Karpas-422 (cell line): Measurements from ENCODE around the gene GATA2. TPM values are rescaled to one million over a fixed set of nuclear protein-coding genes. Genes with fewer than 3 reads are reported as not detected.
A peak's percentile ranks its signal among the peaks of the same experiment; 100 is the strongest.

Source experiments
- DNase-seq: peaks from one replicate; pipeline ENCODE4 v3.0.0-alpha.2; 2015
- H2AFZ ChIP-seq: fragments of 200-600 bp; sonication (generic); 2 replicates; pipeline ENCODE4 v1.6.1; 2014; ENCODE audit warnings: antibody characterized with exemption, low read length, mixed read lengths
- H3K27ac ChIP-seq: fragments of 200-600 bp; sonication (generic); 2 replicates; pipeline ENCODE4 v1.5.1; 2014; ENCODE audit warnings: mild to moderate bottlenecking, low read length, moderate library complexity
- H3K27me3 ChIP-seq: fragments of 200-600 bp; sonication (generic); 2 replicates; pipeline ENCODE4 v1.6.1; 2014; ENCODE audit warnings: low read length, mixed read lengths
- H3K36me3 ChIP-seq: fragments of 200-600 bp; sonication (generic); 2 replicates; pipeline ENCODE4 v1.6.1; 2014; ENCODE audit warnings: low read length, mixed read lengths; ENCODE audit not compliant: insufficient read depth
- H3K4me1 ChIP-seq: fragments of 200-600 bp; sonication (generic); 2 replicates; pipeline ENCODE4 v1.6.1; 2014; ENCODE audit warnings: mild to moderate bottlenecking, low read length, mixed read lengths
- H3K4me2 ChIP-seq: fragments of 200-600 bp; sonication (generic); 2 replicates; pipeline ENCODE4 v1.6.1; 2014; ENCODE audit warnings: low read length, low read depth, mild to moderate bottlenecking; ENCODE audit not compliant: poor library complexity, severe bottlenecking
- H3K4me3 ChIP-seq: fragments of 200-600 bp; sonication (generic); 2 replicates; pipeline ENCODE4 v1.5.1; 2014; ENCODE audit warnings: mild to moderate bottlenecking, antibody characterized with exemption, low read length, mixed read lengths
- H3K79me2 ChIP-seq: fragments of 200-600 bp; sonication (generic); 2 replicates; pipeline ENCODE4 v1.6.1; 2014; ENCODE audit warnings: mild to moderate bottlenecking, low read length, mixed read lengths
- H3K9ac ChIP-seq: fragments of 200-600 bp; sonication (generic); 2 replicates; pipeline ENCODE4 v1.6.0; 2014; ENCODE audit warnings: low read length
- H3K9me2 ChIP-seq: fragments of 200-600 bp; sonication (generic), shearing (Covaris generic); replicated peaks from 2 replicates; pipeline ENCODE4 v1.6.0; 2014; ENCODE audit warnings: mild to moderate bottlenecking, low read length, moderate library complexity; ENCODE audit not compliant: insufficient read depth
- H3K9me3 ChIP-seq: fragments of 300-700, 200-600 bp; sonication (generic); 2 replicates; pipeline ENCODE4 v1.6.1; 2014; ENCODE audit warnings: low read length, mixed read lengths
- H4K20me1 ChIP-seq: fragments of 200-600 bp; sonication (generic); 2 replicates; pipeline ENCODE4 v1.6.1; 2014; ENCODE audit warnings: mild to moderate bottlenecking, antibody characterized with exemption, low read length, low read depth; ENCODE audit not compliant: insufficient read depth
- total RNA-seq: library from RNA; depleted of rRNA; stranded (reverse); fragments of >200 nt; shearing (Covaris generic); gene quantifications from 2 replicates; pipeline ENCODE4 v1.2.3, GENCODE V29; 2014; ENCODE audit warnings: low replicate concordance

GATA2 gene
- total RNA-seq, 1 experiment from 2014 or later, result not detected

DNA sequence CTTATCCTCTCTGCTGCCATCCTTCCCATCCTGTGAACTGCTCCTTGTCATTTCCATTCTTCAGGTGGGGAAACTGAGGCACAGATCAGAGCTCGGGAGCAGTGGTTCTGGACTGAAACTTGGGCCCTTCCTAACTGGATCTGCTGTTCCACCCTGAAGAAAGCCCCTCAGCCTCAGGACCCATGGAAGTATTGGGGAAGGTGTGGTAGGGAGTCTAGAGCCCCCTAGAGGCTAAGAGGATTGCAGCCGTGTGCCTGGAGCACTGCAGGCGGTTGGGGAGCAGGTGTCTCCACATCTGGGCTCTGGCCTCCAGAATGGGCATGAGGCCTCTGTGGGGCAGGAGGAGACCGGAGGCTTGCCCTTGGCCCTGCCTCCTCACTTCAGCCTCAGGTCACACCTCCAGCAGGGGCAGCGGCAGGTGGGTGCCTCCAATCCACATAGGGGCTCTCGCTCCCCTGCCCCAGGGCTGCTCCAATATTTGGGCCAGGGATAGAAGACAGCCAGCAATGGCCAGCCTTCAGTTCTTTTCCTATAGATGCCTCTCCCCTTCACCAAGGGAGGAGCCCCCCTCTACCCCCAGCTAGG is 54.4 kb downstream of the GATA2 start:
- peak; percentile 71 for DNase-seq
- Histone ChIP-seq H3K9ac (no peak overlapping the region), H3K9me3 (no peaks in the 10 kb centered on the region), H2AFZ (no peak overlapping the region), H3K36me3 (no peaks in the 10 kb centered on the region), H3K9me2 (no peaks in the 10 kb centered on the region), H3K27ac (no peak overlapping the region), H3K4me3 (no peak overlapping the region), H3K27me3 (no peaks in the 10 kb centered on the region), H3K79me2 (no peaks in the 10 kb centered on the region), H3K4me2 (no peak overlapping the region), H4K20me1 (no peaks in the 10 kb centered on the region; the same call in 1 of the 2 replicates), H3K4me1 (no peaks in the 10 kb centered on the region)

DNA sequence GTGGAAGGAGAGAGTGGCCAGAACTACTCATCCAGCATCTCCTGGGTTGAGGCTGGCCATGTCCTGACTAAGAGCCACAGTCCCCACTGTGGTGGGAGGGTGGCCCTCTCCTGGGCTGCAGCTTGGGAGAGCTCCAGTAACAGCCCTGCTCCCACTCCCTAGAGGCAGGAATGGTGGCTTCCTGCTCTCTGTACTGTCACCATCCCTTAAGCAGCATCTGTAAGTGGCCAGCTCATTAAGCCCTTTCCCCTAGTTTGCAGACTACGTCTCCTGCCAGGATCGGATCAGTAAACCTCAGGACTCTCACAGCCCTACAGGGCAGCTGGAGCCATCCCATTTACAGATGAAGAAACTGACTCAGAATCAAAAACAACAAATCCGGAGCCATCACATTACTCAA is 56.8 kb downstream of the GATA2 start:
- no peaks in the 10 kb centered on the region for H3K9me3 ChIP-seq
- H3K27me3 ChIP-seq, result no peaks in the 10 kb centered on the region
- H3K4me1 ChIP-seq, result no peaks in the 10 kb centered on the region
- H3K4me3 ChIP-seq, result no peak overlapping the region
- H3K27ac ChIP-seq, result no peak overlapping the region
- no peaks in the 10 kb centered on the region; the same call in 1 of the 2 replicates for H4K20me1 ChIP-seq
- H3K9me2 ChIP-seq, result no peaks in the 10 kb centered on the region
- no peak for DNase-seq
- no peaks in the 10 kb centered on the region for H3K79me2 ChIP-seq
- no peak overlapping the region for H3K4me2 ChIP-seq
- no peak overlapping the region for H3K9ac ChIP-seq
- no peak overlapping the region for H2AFZ ChIP-seq
- H3K36me3 ChIP-seq, result no peaks in the 10 kb centered on the region

GRCh38 chr3:128435561-128435960 is 57.4 kb downstream of the GATA2 start:
- DNase-seq, result no peak
- no peaks in the 10 kb centered on the region for H3K9me2 ChIP-seq

DNA sequence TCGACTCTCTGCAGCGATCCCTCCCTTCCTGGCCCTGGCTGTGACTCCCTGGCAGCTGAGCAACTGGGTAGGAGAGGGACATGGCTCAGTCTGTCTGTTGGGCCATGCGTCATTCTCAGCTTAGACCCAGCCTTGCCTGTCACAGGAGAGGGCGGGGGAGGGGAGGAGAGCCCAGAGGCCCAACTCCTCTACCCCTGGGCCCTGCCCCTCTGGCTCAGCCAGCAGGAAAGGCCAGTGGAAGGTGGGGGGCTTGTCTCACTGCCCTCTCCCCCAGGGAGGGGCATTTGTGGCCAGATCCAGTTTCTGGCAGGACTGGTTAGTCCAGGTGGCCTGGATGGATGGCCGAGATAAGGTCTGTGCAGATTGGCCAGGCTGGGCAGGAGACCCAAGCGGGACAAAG is 57.9 kb downstream of the GATA2 start:
- H4K20me1 ChIP-seq, result no peaks in the 10 kb centered on the region; the same call in 1 of the 2 replicates
- H3K4me2 ChIP-seq, result no peak overlapping the region
- H3K9me3 ChIP-seq, result no peaks in the 10 kb centered on the region
- H3K27ac ChIP-seq, result no peak overlapping the region
- no peaks in the 10 kb centered on the region for H3K4me1 ChIP-seq
- DNase-seq, result no peak
- no peaks in the 10 kb centered on the region for H3K79me2 ChIP-seq
- H3K9ac ChIP-seq, result no peak overlapping the region
- H3K36me3 ChIP-seq, result no peaks in the 10 kb centered on the region
- H3K9me2 ChIP-seq, result no peaks in the 10 kb centered on the region
- H3K4me3 ChIP-seq, result no peak overlapping the region
- H3K27me3 ChIP-seq, result no peaks in the 10 kb centered on the region
- no peak overlapping the region for H2AFZ ChIP-seq

More at GRCh38 chr3:128435561-128435960, 57.4 kb downstream of the GATA2 start:
- Histone ChIP-seq H3K27me3 (no peaks in the 10 kb centered on the region), H3K27ac (no peak overlapping the region), H3K4me3 (no peak overlapping the region), H4K20me1 (no peaks in the 10 kb centered on the region; the same call in 1 of the 2 replicates), H3K9me3 (no peaks in the 10 kb centered on the region), H3K79me2 (no peaks in the 10 kb centered on the region), H3K36me3 (no peaks in the 10 kb centered on the region), H2AFZ (no peak overlapping the region), H3K4me1 (no peaks in the 10 kb centered on the region), H3K4me2 (no peak overlapping the region), H3K9ac (no peak overlapping the region)

GRCh38 chr3:128434524-128434923 is 58.5 kb downstream of the GATA2 start:
- Histone ChIP-seq H3K4me1 (no peaks in the 10 kb centered on the region), H2AFZ (no peak overlapping the region), H4K20me1 (no peaks in the 10 kb centered on the region; the same call in 1 of the 2 replicates), H3K4me3 (no peak overlapping the region), H3K36me3 (no peaks in the 10 kb centered on the region), H3K4me2 (no peak overlapping the region), H3K9ac (no peak overlapping the region), H3K27ac (no peak overlapping the region), H3K79me2 (no peaks in the 10 kb centered on the region), H3K9me2 (no peaks in the 10 kb centered on the region), H3K9me3 (no peaks in the 10 kb centered on the region), H3K27me3 (no peaks in the 10 kb centered on the region)
- no peak for DNase-seq

- H3K9me2 ChIP-seq, result no peaks in the 10 kb centered on the region
- H2AFZ ChIP-seq, result no peak overlapping the region
- H3K4me1 ChIP-seq, result no peaks in the 10 kb centered on the region
- H3K27me3 ChIP-seq, result no peaks in the 10 kb centered on the region
- no peak overlapping the region for H3K9ac ChIP-seq
- no peaks in the 10 kb centered on the region; the same call in 1 of the 2 replicates for H4K20me1 ChIP-seq
- no peak for DNase-seq
- no peaks in the 10 kb centered on the region for H3K36me3 ChIP-seq
- H3K79me2 ChIP-seq, result no peaks in the 10 kb centered on the region
- no peak overlapping the region for H3K4me3 ChIP-seq
- no peak overlapping the region for H3K4me2 ChIP-seq
- no peaks in the 10 kb centered on the region for H3K9me3 ChIP-seq
- no peak overlapping the region for H3K27ac ChIP-seq
Measured at GRCh38 chr3:128433837-128434165, 59.2 kb downstream of the GATA2 start.

GRCh38 chr3:128432971-128433836 is 59.8 kb downstream of the GATA2 start:
- no peak overlapping the region for H3K4me2 ChIP-seq

GRCh38 chr3:128432301-128432970 is 60.6 kb downstream of the GATA2 start:
- H3K4me2 ChIP-seq, result no peak overlapping the region

More at GRCh38 chr3:128432971-128433836, 59.8 kb downstream of the GATA2 start:
- H3K4me3 ChIP-seq, result no peak overlapping the region
- no peak overlapping the region for H2AFZ ChIP-seq
- no peaks in the 10 kb centered on the region for H3K9me3 ChIP-seq
- H4K20me1 ChIP-seq, result no peaks in the 10 kb centered on the region
- no peaks in the 10 kb centered on the region for H3K79me2 ChIP-seq
- no peaks in the 10 kb centered on the region for H3K36me3 ChIP-seq
- H3K9ac ChIP-seq, result no peak overlapping the region
- DNase-seq, result no peak
- H3K27me3 ChIP-seq, result no peaks in the 10 kb centered on the region
- H3K27ac ChIP-seq, result no peak overlapping the region
- no peaks in the 10 kb centered on the region for H3K9me2 ChIP-seq
- H3K4me1 ChIP-seq, result no peaks in the 10 kb centered on the region

More at GRCh38 chr3:128432301-128432970, 60.6 kb downstream of the GATA2 start:
- Histone ChIP-seq H3K9me3 (no peaks in the 10 kb centered on the region), H3K4me3 (no peak overlapping the region), H3K79me2 (no peaks in the 10 kb centered on the region), H3K27me3 (no peaks in the 10 kb centered on the region), H4K20me1 (no peaks in the 10 kb centered on the region), H3K9ac (no peak overlapping the region), H3K27ac (no peak overlapping the region), H3K36me3 (no peaks in the 10 kb centered on the region), H3K4me1 (no peaks in the 10 kb centered on the region), H2AFZ (no peak overlapping the region), H3K9me2 (no peaks in the 10 kb centered on the region)
- no peak for DNase-seq
